ENCODE measurements around the gene CUX1. TPM values are rescaled to one million over a fixed set of nuclear protein-coding genes. Genes with fewer than 3 reads are reported as not detected.

The CUX1 gene
- total RNA-seq, 1 experiment from 2014 or later, result 116 TPM

GRCh38 chr7:102196028-102196427 is 378.6 kb downstream of the CUX1 start:
- peaks cover 100% of the 10 kb centered on the region for H3K36me3 Mint-ChIP-seq (ENCODE audit: insufficient read depth, unreplicated experiment)

GRCh38 chr7:102197161-102197560 is 379.7 kb downstream of the CUX1 start:
- no peaks in the 10 kb centered on the region for H3K27me3 ChIP-seq (replicated peaks; ENCODE audit: control insufficient read depth, insufficient read depth, low read length)
- intact Hi-C loops (cut with micrococcal nuclease; ENCODE audit: unreplicated experiment), result no loop called here
- DNase-seq, result no peak
- H3K36me3 Mint-ChIP-seq (ENCODE audit: insufficient read depth, unreplicated experiment), result peaks cover 100% of the 10 kb centered on the region
- H3K4me3 Mint-ChIP-seq (ENCODE audit: unreplicated experiment), result no peak overlapping the region
- no peaks in the 10 kb centered on the region for H3K9me3 Mint-ChIP-seq (ENCODE audit: unreplicated experiment)
- ChIA-PET POLR2A (no interaction called here), CTCF (no interaction called here)
- no peaks in the 10 kb centered on the region for H3K4me1 Mint-ChIP-seq (ENCODE audit: low read depth, unreplicated experiment)
- TF ChIP-seq CTCF (IDR thresholded peaks at IDR 0.05; ENCODE audit: insufficient read depth in 1 of 2, low read depth in 1 of 2, low read length in 1 of 2, severe bottlenecking in 1 of 2, unreplicated experiment in 1 of 2), result no peak
- BruUV-seq (replicated peaks), result no TSS peak
- no peak overlapping the region for H3K27ac Mint-ChIP-seq (ENCODE audit: unreplicated experiment)
- no peak overlapping the region for H3K4me3 ChIP-seq (ENCODE audit: low read depth, low read length)
- peaks cover 3% of the 10 kb centered on the region; the same call in 1 of the 2 replicates for H3K36me3 ChIP-seq (ENCODE audit: control insufficient read depth, insufficient read depth, low read length)
- no peaks in the 10 kb centered on the region for H3K9me3 ChIP-seq
- H3K27me3 Mint-ChIP-seq (ENCODE audit: insufficient read depth, unreplicated experiment), result no peaks in the 10 kb centered on the region
- H3K4me1 ChIP-seq, result no peaks in the 10 kb centered on the region

More at GRCh38 chr7:102196028-102196427, 378.6 kb downstream of the CUX1 start:
- peaks cover 3% of the 10 kb centered on the region; the same call in 1 of the 2 replicates for H3K36me3 ChIP-seq (ENCODE audit: control insufficient read depth, insufficient read depth, low read length)
- intact Hi-C loops (cut with micrococcal nuclease; ENCODE audit: unreplicated experiment), result no loop called here
- no TSS peak for BruUV-seq (replicated peaks)
- ChIA-PET CTCF (interaction anchor here (0.7 kb wide), 1 partner anchor 701 kb away, joined by 3 read pairs; no protein-coding TSS in a partner anchor), POLR2A (no interaction called here)
- no peak overlapping the region for H3K4me3 Mint-ChIP-seq (ENCODE audit: unreplicated experiment)
- no peaks in the 10 kb centered on the region for H3K27me3 Mint-ChIP-seq (ENCODE audit: insufficient read depth, unreplicated experiment)
- H3K4me1 ChIP-seq, result no peaks in the 10 kb centered on the region
- H3K4me1 Mint-ChIP-seq (ENCODE audit: low read depth, unreplicated experiment), result no peaks in the 10 kb centered on the region
- TF ChIP-seq CTCF (IDR thresholded peaks at IDR 0.05; ENCODE audit: insufficient read depth in 1 of 2, low read depth in 1 of 2, low read length in 1 of 2, severe bottlenecking in 1 of 2, unreplicated experiment in 1 of 2), result no peak
- no peak for DNase-seq
- no peak overlapping the region for H3K4me3 ChIP-seq (ENCODE audit: low read depth, low read length)
- no peaks in the 10 kb centered on the region for H3K27me3 ChIP-seq (replicated peaks; ENCODE audit: control insufficient read depth, insufficient read depth, low read length)
- H3K9me3 Mint-ChIP-seq (ENCODE audit: unreplicated experiment), result no peaks in the 10 kb centered on the region
- H3K9me3 ChIP-seq, result no peaks in the 10 kb centered on the region
- peak overlapping the region; percentile 29 for H3K27ac Mint-ChIP-seq (ENCODE audit: unreplicated experiment)

- DNase-seq, result no peak
- Mint-ChIP-seq H3K27me3 (ENCODE audit: insufficient read depth, unreplicated experiment) (no peaks in the 10 kb centered on the region), H3K36me3 (ENCODE audit: insufficient read depth, unreplicated experiment) (peaks cover 100% of the 10 kb centered on the region), H3K27ac (ENCODE audit: unreplicated experiment) (no peak overlapping the region), H3K9me3 (ENCODE audit: unreplicated experiment) (no peaks in the 10 kb centered on the region), H3K4me1 (ENCODE audit: low read depth, unreplicated experiment) (no peaks in the 10 kb centered on the region), H3K4me3 (ENCODE audit: unreplicated experiment) (no peak overlapping the region)
- peaks cover 5% of the 10 kb centered on the region; the same call in 1 of the 2 replicates for H3K36me3 ChIP-seq (ENCODE audit: control insufficient read depth, insufficient read depth, low read length)
- H3K4me3 ChIP-seq (ENCODE audit: low read depth, low read length), result no peak overlapping the region
- H3K27me3 ChIP-seq (replicated peaks; ENCODE audit: control insufficient read depth, insufficient read depth, low read length), result no peaks in the 10 kb centered on the region
- BruUV-seq (replicated peaks), result no TSS peak
- CTCF ChIA-PET, result no interaction called here
- POLR2A ChIA-PET, result no interaction called here
- intact Hi-C loops (cut with micrococcal nuclease; ENCODE audit: unreplicated experiment), result no loop called here
- no peaks in the 10 kb centered on the region for H3K9me3 ChIP-seq
- no peaks in the 10 kb centered on the region for H3K4me1 ChIP-seq
- no peak for TF ChIP-seq CTCF (IDR thresholded peaks at IDR 0.05; ENCODE audit: insufficient read depth in 1 of 2, low read depth in 1 of 2, low read length in 1 of 2, severe bottlenecking in 1 of 2, unreplicated experiment in 1 of 2)
Measured at GRCh38 chr7:102197599-102197998, 380.2 kb downstream of the CUX1 start.

Data from Caco-2 (cell line).